Metanephros (tissue), 2 donors: ENCODE results near the gene ACYP2. TPM values are rescaled to one million over a fixed set of nuclear protein-coding genes. Genes with fewer than 3 reads are reported as not detected.

Experiments
- small RNA-seq: library from RNA; depleted of rRNA; stranded (forward); fragments of <200 nt; gene quantifications from one replicate; pipeline ENCODE3, GENCODE V24; 2014; ENCODE audit warnings: low replicate concordance
- total RNA-seq: library from RNA; depleted of rRNA; stranded (reverse); fragments of >200 nt; gene quantifications from one replicate; pipeline ENCODE4 v1.2.3, GENCODE V29; 2014

ACYP2 gene
- 29.3 TPM for total RNA-seq

DNA sequence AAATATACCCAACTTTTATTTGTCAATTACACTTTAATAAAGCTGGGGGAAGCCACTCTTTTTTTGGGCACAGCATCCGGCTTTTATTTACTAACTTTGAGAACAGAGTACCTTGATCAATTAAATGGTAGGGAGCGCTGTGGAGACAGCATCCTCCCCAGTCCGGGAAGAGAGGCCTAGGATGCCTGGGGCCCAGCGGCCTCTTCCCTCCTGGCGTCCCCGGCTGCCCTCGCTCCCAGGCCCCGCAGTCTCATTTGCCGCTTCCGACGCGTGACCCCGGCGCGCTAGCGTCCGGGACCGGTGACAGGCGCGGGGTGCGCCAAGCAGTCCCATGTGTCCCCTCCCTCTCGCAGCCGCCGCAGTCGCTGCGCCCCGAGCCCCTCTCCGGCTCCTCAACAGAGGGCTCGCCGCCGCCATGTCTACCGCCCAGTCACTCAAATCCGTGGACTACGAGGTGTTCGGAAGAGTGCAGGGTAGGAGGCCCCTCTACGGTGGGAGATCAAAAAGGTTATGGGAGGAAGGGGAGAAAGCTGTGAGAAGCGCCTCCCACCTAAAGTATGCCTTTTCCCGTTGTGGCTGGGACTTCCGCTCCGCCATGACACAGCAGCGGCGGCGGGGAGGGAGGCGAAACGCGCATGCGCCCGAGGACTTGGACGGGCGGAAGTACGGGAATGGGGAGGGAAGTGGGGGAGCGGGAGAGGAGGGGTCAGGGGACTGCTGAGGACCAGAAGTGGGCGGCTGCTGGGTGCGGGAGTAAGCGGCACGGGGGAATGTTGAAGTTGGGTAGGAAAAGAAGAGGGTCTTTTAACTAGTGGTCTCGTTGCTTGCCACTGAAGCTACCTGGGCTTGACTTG lies at the start of gene ACYP2:
ACYP2 (plus strand) TSS at position 332 of the 854 bp plus-strand sequence.

DNA sequence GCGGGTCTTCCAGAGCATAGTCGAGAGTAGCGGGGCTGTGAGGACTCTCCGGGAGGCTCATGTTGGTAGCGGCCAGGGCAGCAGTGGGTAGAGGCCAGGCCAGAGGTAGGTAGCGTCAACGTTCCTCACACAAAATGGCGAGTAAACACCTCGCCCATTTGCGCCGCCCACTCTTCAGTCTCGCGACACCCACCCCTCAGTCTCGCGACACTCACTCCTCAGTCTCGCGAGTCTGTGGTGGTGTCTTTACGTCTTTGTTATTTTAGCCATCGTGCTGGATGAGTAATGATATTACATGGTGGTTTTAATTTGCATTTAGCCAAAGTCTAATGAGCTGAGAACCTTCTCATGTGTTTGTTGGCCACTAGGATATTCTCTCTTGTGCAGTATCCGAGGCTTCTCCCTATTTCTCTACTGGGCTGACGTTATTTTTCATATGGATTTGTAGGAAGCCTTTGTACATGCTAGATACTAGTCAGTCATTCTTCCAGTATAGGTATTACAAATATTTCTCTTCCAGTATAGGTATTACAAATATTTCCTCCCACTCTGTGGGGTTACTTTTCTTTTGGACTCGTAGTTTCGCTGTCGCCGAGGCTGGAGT lies 140.8 kb downstream of the ACYP2 start, which contains the start of gene TSPYL6:
TSPYL6 (minus strand) TSS at position 139 of the 604 bp plus-strand sequence; CDS start at position 61, 78 bp downstream.

Small RNA genes within 50 kb of the gene (small RNA-seq; reads per million reads assigned to genes)
- not detected for gene RNU7-172P

Other genes starting within 250 kb of the ACYP2 start
- gene PSME4, start 144.6 kb upstream of the ACYP2 start, total RNA-seq, result 48.3 TPM
- not detected for gene TSPYL6, start 140.6 kb downstream of the ACYP2 start, total RNA-seq